HEK293 (cell line): Measurements from ENCODE around the gene NLRP1.

ENCODE experiments used
- CTCF ChIA-PET: fragments of 350-600 bp; formaldehyde crosslinking; extraction: SDS; loops from one replicate; lab custom pipeline; 2021; ENCODE audit warnings: antibody characterized with exemption; lab: Yijun Ruan, JAX
- POLR2A ChIA-PET: fragments of 300-600 bp; formaldehyde crosslinking; extraction: SDS; loops from one replicate; lab custom pipeline; 2020; ENCODE audit warnings: antibody characterized with exemption, inconsistent platforms; lab: Yijun Ruan, JAX
- H3K27ac ChIP-seq: fragments of 200-500 bp; sonication (Bioruptor generic); 2 replicates; pipeline ENCODE4 v1.5.1; 2014; ENCODE audit warnings: low read depth, low read length, control low read depth, inconsistent platforms; ENCODE audit errors: extremely low read depth
- H3K36me3 ChIP-seq, 2 experiments: fragments of 200-500 bp in 1 of 2; sonication (Bioruptor generic) in 1 of 2; 1 replicate in 1 of 2; 2 replicates in 1 of 2; pipeline ENCODE4 v1.5.1; 2014 to 2017; ENCODE audit warnings: inconsistent platforms in 2 of 2, low read length in 2 of 2; ENCODE audit not compliant: control insufficient read depth in 2 of 2, insufficient read depth in 1 of 2
- H3K4me1 ChIP-seq: fragments of 200-500 bp; sonication (Bioruptor generic); 2 replicates; pipeline ENCODE4 v1.5.1; 2014; ENCODE audit warnings: mild to moderate bottlenecking, low read length, inconsistent platforms; ENCODE audit not compliant: control insufficient read depth, insufficient read depth
- H3K4me3 ChIP-seq: 2 replicates; pipeline ENCODE4 v1.5.1; 2011; ENCODE audit warnings: low read depth, mild to moderate bottlenecking, control low read depth, low read length, moderate library complexity
- H3K9me3 ChIP-seq: fragments of 200-500 bp; sonication (Bioruptor generic); 2 replicates; pipeline ENCODE4 v1.5.1; 2014; ENCODE audit warnings: low read depth, low read length, inconsistent platforms; ENCODE audit not compliant: control insufficient read depth, insufficient read depth
- BCL6B ChIP-seq: fragments of 450-650 bp; formaldehyde crosslinking; IDR thresholded peaks from 2 replicates; pipeline ENCODE4 v1.5.1; 2017; ENCODE audit warnings: missing biosample characterization, missing genetic modification characterization
- GLIS1 ChIP-seq: fragments of 450-650 bp; formaldehyde crosslinking; IDR thresholded peaks from 2 replicates; pipeline ENCODE4 v1.5.1; 2016; ENCODE audit warnings: missing biosample characterization, missing genetic modification characterization
- GLIS2 ChIP-seq: fragments of 450-650 bp; formaldehyde crosslinking; IDR thresholded peaks from 2 replicates; pipeline ENCODE4 v1.5.1; 2016; ENCODE audit warnings: missing biosample characterization, missing genetic modification characterization
- KLF1 ChIP-seq: fragments of 450-650 bp; formaldehyde crosslinking; IDR thresholded peaks from 2 replicates; pipeline ENCODE4 v1.5.1; 2016; ENCODE audit warnings: missing biosample characterization, missing genetic modification characterization
- KLF17 ChIP-seq: fragments of 450-650 bp; formaldehyde crosslinking; IDR thresholded peaks from 2 replicates; pipeline ENCODE4 v1.5.1; 2016; ENCODE audit warnings: missing biosample characterization, missing genetic modification characterization
- PRDM1 ChIP-seq: fragments of 450-650 bp; formaldehyde crosslinking; IDR thresholded peaks from 2 replicates; pipeline ENCODE4; 2016; ENCODE audit warnings: missing biosample characterization, missing genetic modification characterization
- SCRT1 ChIP-seq: fragments of 450-650 bp; formaldehyde crosslinking; IDR thresholded peaks from 2 replicates; pipeline ENCODE4 v1.5.1; 2016; ENCODE audit warnings: missing biosample characterization, missing genetic modification characterization, borderline replicate concordance
- SCRT2 ChIP-seq: fragments of 450-650 bp; formaldehyde crosslinking; IDR thresholded peaks from 2 replicates; pipeline ENCODE4 v1.5.1; 2016; ENCODE audit warnings: missing biosample characterization, missing genetic modification characterization
- ZBTB11 ChIP-seq: fragments of 450-650 bp; formaldehyde crosslinking; conservative IDR thresholded peaks from 2 replicates; pipeline ENCODE4 v1.5.1; 2016; ENCODE audit warnings: low read depth, missing biosample characterization, missing genetic modification characterization
- ZNF132 ChIP-seq: fragments of 450-650 bp; formaldehyde crosslinking; IDR thresholded peaks from 2 replicates; pipeline ENCODE4 v1.5.1; 2017; ENCODE audit warnings: missing biosample characterization, missing genetic modification characterization, borderline replicate concordance
- ZNF138 ChIP-seq: fragments of 450-650 bp; formaldehyde crosslinking; IDR thresholded peaks from 2 replicates; pipeline ENCODE4 v1.5.1; 2016; ENCODE audit warnings: missing biosample characterization, missing genetic modification characterization, borderline replicate concordance
- ZNF157 ChIP-seq: fragments of 450-650 bp; formaldehyde crosslinking; IDR thresholded peaks from 2 replicates; pipeline ENCODE4 v1.5.1; 2016; ENCODE audit warnings: missing biosample characterization, missing genetic modification characterization
- ZNF23 ChIP-seq: fragments of 450-650 bp; formaldehyde crosslinking; IDR thresholded peaks from 2 replicates; pipeline ENCODE4 v1.5.1; 2016; ENCODE audit warnings: missing biosample characterization, missing genetic modification characterization, borderline replicate concordance
- ZNF24 ChIP-seq: fragments of 450-650 bp; formaldehyde crosslinking; IDR thresholded peaks from 2 replicates; pipeline ENCODE4 v1.5.1; 2016; ENCODE audit warnings: missing biosample characterization, missing genetic modification characterization
- ZNF266 ChIP-seq: fragments of 450-650 bp; formaldehyde crosslinking; IDR thresholded peaks from 2 replicates; pipeline ENCODE4 v1.5.1; 2016; ENCODE audit warnings: missing biosample characterization, missing genetic modification characterization, low read depth
- ZNF274 ChIP-seq, 2 experiments: fragments of 200-500 bp in 1 of 2; fragments of 450-650 bp in 1 of 2; sonication (Bioruptor generic) in 1 of 2; formaldehyde crosslinking in 1 of 2; IDR thresholded peaks; 2 replicates each; pipeline versions ENCODE4 v1.5.1 to v1.6.1; 2014 to 2016; ENCODE audit warnings: borderline replicate concordance in 1 of 2, inconsistent platforms in 1 of 2, low read length in 1 of 2, missing biosample characterization in 1 of 2, missing genetic modification characterization in 1 of 2
- ZNF37A ChIP-seq: fragments of 450-650 bp; IDR thresholded peaks from 2 replicates; pipeline ENCODE4 v1.5.1; 2018; ENCODE audit warnings: missing biosample characterization, missing genetic modification characterization
- ZNF449 ChIP-seq: fragments of 450-650 bp; formaldehyde crosslinking; IDR thresholded peaks from 2 replicates; pipeline ENCODE4 v1.5.1; 2017; ENCODE audit warnings: missing biosample characterization, mild to moderate bottlenecking, missing genetic modification characterization, moderate library complexity
- ZNF510 ChIP-seq: fragments of 450-650 bp; formaldehyde crosslinking; IDR thresholded peaks from 2 replicates; pipeline ENCODE4 v1.5.1; 2018; ENCODE audit warnings: mild to moderate bottlenecking, missing genetic modification characterization, missing biosample characterization; ENCODE audit not compliant: insufficient replicate concordance
- ZNF514 ChIP-seq: fragments of 450-650 bp; formaldehyde crosslinking; IDR thresholded peaks from 2 replicates; pipeline ENCODE4 v1.5.1; 2016; ENCODE audit warnings: missing biosample characterization, missing genetic modification characterization
- ZNF544 ChIP-seq: fragments of 450-650 bp; formaldehyde crosslinking; IDR thresholded peaks from 2 replicates; pipeline ENCODE4 v1.5.0; 2017; ENCODE audit warnings: missing biosample characterization, missing genetic modification characterization
- ZNF555 ChIP-seq: fragments of 450-650 bp; formaldehyde crosslinking; conservative IDR thresholded peaks from 2 replicates; pipeline ENCODE4 v1.5.1; 2017; ENCODE audit warnings: missing biosample characterization, mild to moderate bottlenecking, missing genetic modification characterization, inconsistent platforms
- ZNF558 ChIP-seq: fragments of 450-650 bp; formaldehyde crosslinking; IDR thresholded peaks from 2 replicates; pipeline ENCODE4 v1.5.1; 2016; ENCODE audit warnings: missing biosample characterization, missing genetic modification characterization
- ZNF571 ChIP-seq: fragments of 450-650 bp; formaldehyde crosslinking; IDR thresholded peaks from 2 replicates; pipeline ENCODE4 v1.5.0; 2017; ENCODE audit warnings: missing biosample characterization, missing genetic modification characterization
- ZNF610 ChIP-seq: fragments of 450-650 bp; formaldehyde crosslinking; IDR thresholded peaks from 2 replicates; pipeline ENCODE4 v1.5.1; 2016; ENCODE audit warnings: missing biosample characterization, missing genetic modification characterization, borderline replicate concordance
- ZNF629 ChIP-seq: fragments of 450-650 bp; formaldehyde crosslinking; IDR thresholded peaks from 2 replicates; pipeline ENCODE4 v1.5.1; 2017; ENCODE audit warnings: missing biosample characterization, missing genetic modification characterization
- ZNF776 ChIP-seq: fragments of 450-650 bp; formaldehyde crosslinking; IDR thresholded peaks from 2 replicates; pipeline ENCODE4 v1.5.0; 2017; ENCODE audit warnings: missing biosample characterization, missing genetic modification characterization, borderline replicate concordance
- ZSCAN16 ChIP-seq: fragments of 450-650 bp; formaldehyde crosslinking; IDR thresholded peaks from 2 replicates; pipeline ENCODE4 v1.5.1; 2016; ENCODE audit warnings: missing biosample characterization, missing genetic modification characterization
- ZSCAN30 ChIP-seq: fragments of 450-650 bp; IDR thresholded peaks from 2 replicates; pipeline ENCODE4 v1.5.1; 2018; ENCODE audit warnings: missing biosample characterization, mild to moderate bottlenecking, missing genetic modification characterization, moderate library complexity
- ZXDB ChIP-seq: fragments of 450-650 bp; formaldehyde crosslinking; IDR thresholded peaks from 2 replicates; pipeline ENCODE4 v1.5.1; 2016; ENCODE audit warnings: missing biosample characterization, missing genetic modification characterization

Gene NLRP1

GRCh38 chr17:5486206-5487124 is 97.8 kb downstream of the NLRP1 start, which contains the start of gene MIS12:
Gene MIS12 (plus strand): TSS chr17:5486566. CDS start chr17:5488863, 2,297 bp downstream.
- CTCF ChIA-PET, result interaction anchor here (0.6 to 1.6 kb wide), 4 partner anchors 15 to 1570 kb away, joined by 3 to 4 read pairs (median 3); no protein-coding TSS in a partner anchor
- no peaks in the 10 kb centered on the region for H3K4me1 ChIP-seq
- POLR2A ChIA-PET, result interaction anchor here (0.5 to 4.9 kb wide), 35 partner anchors 9 to 1539 kb away, joined by 3 to 111 read pairs (median 5); partner anchors contain the start of genes DHX33, NLRP1, NUP88 and RPAIN
- peak within 1 kb of the TSS; percentile 100 for H3K27ac ChIP-seq
- H3K4me3 ChIP-seq, result peak within 1 kb of the TSS; percentile 96
- H3K36me3 ChIP-seq, result peaks cover 64 to 73% of the 10 kb centered on the region in 2 experiments
- H3K9me3 ChIP-seq, result no peaks in the 10 kb centered on the region
- TF ChIP-seq GLIS2 (tag by site-specific recombination) (peak; percentile 70), PRDM1 (peak; percentile 72), ZXDB (tag by site-specific recombination) (peak; percentile 87), ZNF510 (tag by site-specific recombination) (no peak), ZNF23 (tag by site-specific recombination) (no peak), ZSCAN30 (tag by site-specific recombination) (peak; percentile 77), ZNF37A (tag by site-specific recombination) (no peak), ZNF610 (tag by site-specific recombination) (peak; percentile 80), ZNF544 (tag by site-specific recombination) (no peak), ZNF558 (tag by site-specific recombination) (no peak; the same call in 1 of the 2 replicates), ZNF266 (tag by site-specific recombination) (no peak), ZNF138 (tag by site-specific recombination) (no peak), ZNF555 (tag by site-specific recombination) (no peak), ZNF776 (tag by site-specific recombination) (no peak), ZNF132 (no peak), ZNF629 (tag by site-specific recombination) (peak; percentile 83), SCRT1 (tag by site-specific recombination) (no peak), SCRT2 (no peak; the same call in 1 of the 2 replicates), KLF17 (peak; percentile 87; the same call in 1 of the 2 replicates), ZNF157 (tag by site-specific recombination) (no peak), ZNF274 (IDR thresholded peaks at IDR 0.05; ENCODE audit: low read length) (no peak), ZNF274 (tag by site-specific recombination; IDR thresholded peaks at IDR 0.05; ENCODE audit: borderline replicate concordance) (no peak), GLIS1 (no peak; the same call in 1 of the 2 replicates), ZSCAN16 (peak; percentile 59; the same call in 1 of the 2 replicates), ZBTB11 (tag by site-specific recombination) (peak; percentile 95), KLF1 (tag by site-specific recombination) (peak; percentile 14; the same call in 1 of the 2 replicates), BCL6B (tag by site-specific recombination) (no peak), ZNF24 (tag by site-specific recombination) (peak; percentile 55; the same call in 1 of the 2 replicates), ZNF514 (tag by site-specific recombination) (no peak), ZNF571 (tag by site-specific recombination) (no peak), ZNF449 (tag by site-specific recombination) (no peak)
